Measurements from ENCODE around the gene FANCM.

Gene FANCM

GRCh38 chr14:45118594-45118993 is 17.1 kb upstream of the FANCM start:
- TF ChIP-seq ZNF423 (tag by site-specific recombination; IDR thresholded peaks at IDR 0.05): no peak
- TF ChIP-seq ZNF513 (tag by site-specific recombination; IDR thresholded peaks at IDR 0.05): no peak
- TF ChIP-seq ZNF701 (tag by site-specific recombination; IDR thresholded peaks at IDR 0.05): no peak
- no peak for TF ChIP-seq KLF8 (tag by site-specific recombination; IDR thresholded peaks at IDR 0.05)
- TF ChIP-seq ZNF660 (tag by site-specific recombination; IDR thresholded peaks at IDR 0.05): no peak
- TF ChIP-seq PRDM4 (tag by site-specific recombination; IDR thresholded peaks at IDR 0.05): no peak
- TF ChIP-seq ZNF211 (tag by site-specific recombination; IDR thresholded peaks at IDR 0.05; ENCODE audit: low read depth): no peak
- no peak for TF ChIP-seq ZNF658 (tag by site-specific recombination; IDR thresholded peaks at IDR 0.05)
- TF ChIP-seq TCF7L2 (IDR thresholded peaks at IDR 0.05; ENCODE audit: borderline replicate concordance, low read depth, low read length): no peak
- no peak for TF ChIP-seq BCL11A (tag by site-specific recombination; IDR thresholded peaks at IDR 0.05; ENCODE audit: low read depth)
- TF ChIP-seq ZNF560 (tag by site-specific recombination; IDR thresholded peaks at IDR 0.05; ENCODE audit: borderline replicate concordance): no peak
- no peak for TF ChIP-seq REPIN1 (tag by site-specific recombination; IDR thresholded peaks at IDR 0.05; ENCODE audit: low read depth)
- no peak for TF ChIP-seq ZNF600 (tag by site-specific recombination; IDR thresholded peaks at IDR 0.05)
- TF ChIP-seq ZNF174 (tag by site-specific recombination; IDR thresholded peaks at IDR 0.05): no peak
- no peak for TF ChIP-seq ZNF670 (tag by site-specific recombination; IDR thresholded peaks at IDR 0.05; ENCODE audit: low read depth)
- TF ChIP-seq GLI4 (tag by site-specific recombination; IDR thresholded peaks at IDR 0.05): no peak
- Histone ChIP-seq H3K4me1 (ENCODE audit: control insufficient read depth, insufficient read depth, low read length) (no peaks in the 10 kb centered on the region), H3K4me3 (ENCODE audit: low read depth, low read length) (no peak overlapping the region), H3K36me3 (ENCODE audit: control insufficient read depth in 2 of 2, insufficient read depth in 1 of 2, low read length in 2 of 2) (peaks cover 91% of the 10 kb centered on the region in 2 experiments), H3K27ac (ENCODE audit: extremely low read depth, low read depth, low read length) (no peak overlapping the region), H3K9me3 (ENCODE audit: control insufficient read depth, insufficient read depth, low read depth, low read length) (no peaks in the 10 kb centered on the region)
- ChIA-PET POLR2A (no interaction called here), CTCF (interaction anchor here (0.6 kb wide), 1 partner anchor 100 kb away, joined by 4 read pairs; no protein-coding TSS in a partner anchor)

- H3K27ac ChIP-seq (ENCODE audit: extremely low read depth, low read depth, low read length): no peak overlapping the region
- POLR2A ChIA-PET: no interaction called here
- TF ChIP-seq ZNF626 (tag by site-specific recombination; IDR thresholded peaks at IDR 0.05) (no peak), ZNF548 (tag by site-specific recombination; IDR thresholded peaks at IDR 0.05) (no peak), PRDM1 (tag by site-specific recombination; IDR thresholded peaks at IDR 0.05) (no peak), ZNF544 (tag by site-specific recombination; IDR thresholded peaks at IDR 0.05) (no peak), SP2 (tag by site-specific recombination; IDR thresholded peaks at IDR 0.05) (no peak), FEZF1 (tag by site-specific recombination; IDR thresholded peaks at IDR 0.05) (no peak), SP7 (tag by site-specific recombination; IDR thresholded peaks at IDR 0.05) (no peak), ZNF707 (tag by site-specific recombination; IDR thresholded peaks at IDR 0.05) (no peak), ZBTB49 (tag by site-specific recombination; IDR thresholded peaks at IDR 0.05; ENCODE audit: low read depth) (no peak), ZNF157 (tag by site-specific recombination; IDR thresholded peaks at IDR 0.05) (no peak), ZNF423 (tag by site-specific recombination; IDR thresholded peaks at IDR 0.05) (no peak), ZNF311 (tag by site-specific recombination; IDR thresholded peaks at IDR 0.05; ENCODE audit: borderline replicate concordance) (no peak), ZSCAN5A (tag by site-specific recombination; IDR thresholded peaks at IDR 0.05) (no peak), SP3 (tag by site-specific recombination; IDR thresholded peaks at IDR 0.05) (no peak), ZNF660 (tag by site-specific recombination; IDR thresholded peaks at IDR 0.05) (no peak), HOXC10 (CRISPR knock-in tag; IDR thresholded peaks at IDR 0.05) (no peak)
- CTCF ChIA-PET: no interaction called here
- H3K9me3 ChIP-seq (ENCODE audit: control insufficient read depth, insufficient read depth, low read depth, low read length): no peaks in the 10 kb centered on the region
- H3K4me3 ChIP-seq (ENCODE audit: low read depth, low read length): no peak overlapping the region
- H3K36me3 ChIP-seq (ENCODE audit: control insufficient read depth in 2 of 2, insufficient read depth in 1 of 2, low read length in 2 of 2): peaks cover 88 to 90% of the 10 kb centered on the region in 2 experiments
- no peaks in the 10 kb centered on the region for H3K4me1 ChIP-seq (ENCODE audit: control insufficient read depth, insufficient read depth, low read length)
Observed at GRCh38 chr14:45120096-45120495, 15.6 kb upstream of the FANCM start.

All from HEK293 (cell line).